HepG2 (cell line): Measurements from ENCODE around the gene GYPA. TPM values are rescaled to one million over a fixed set of nuclear protein-coding genes. Genes with fewer than 3 reads are reported as not detected.
"Not testable (repeated sequence)": the region's sequence is repeated elsewhere in the genome, so short reads cannot be mapped to it uniquely, and the experiment has no call there.

Source experiments
- ATAC-seq: fragments of 200-7000 bp; cut with Tn5 transposase; 3 replicates; pipeline ENCODE4 v1.9.1; 2020; ENCODE audit warnings: mild to moderate bottlenecking, moderate library complexity
- Bru-seq: library from RNA; stranded (reverse); fragments of 400-500 nt; gene quantifications from one replicate; lab custom pipeline; 2021; lab: Mats Ljungman, UMichigan
- BruChase-seq, 2 experiments: library from RNA; stranded (reverse); fragments of 400-500 nt; gene quantifications; one replicate each; lab custom pipeline; 2021; lab: Mats Ljungman, UMichigan
- BruUV-seq: library from RNA; stranded (reverse); fragments of 400-500 nt; replicated peaks from 2 replicates; lab custom pipeline; 2021; lab: Mats Ljungman, UMichigan
- CTCF ChIA-PET: fragments of 300-600 bp; formaldehyde crosslinking; extraction: SDS; loops from one replicate; lab custom pipeline; 2021; ENCODE audit warnings: low total read pairs, inconsistent platforms, low intra/inter-chr PET ratio; lab: Yijun Ruan, JAX
- POLR2A ChIA-PET: fragments of 350-600 bp; sonication (Branson Sonifier 250); formaldehyde crosslinking; loops from one replicate; lab custom pipeline; 2020; ENCODE audit warnings: antibody characterized with exemption, inconsistent platforms; lab: Yijun Ruan, JAX
- DNase-seq: peaks from one replicate; pipeline ENCODE4 v3.0.0-alpha.2; 2015; ENCODE audit warnings: low spot score
- FAIRE-seq: peaks from 3 replicates; lab custom pipeline; 2011; peaks lifted over from hg19 to GRCh38; lab: Jason Lieb, UNC
- H2AFZ ChIP-seq: one replicate; pipeline ENCODE4 v1.6.1; 2011; ENCODE audit warnings: low read length, inconsistent platforms
- H3K27ac ChIP-seq: fragments of 300-600 bp; 3 replicates; pipeline ENCODE4 v1.8.0; 2011; ENCODE audit warnings: mixed run types, mild to moderate bottlenecking, mixed read lengths, low read length, inconsistent platforms; ENCODE audit not compliant: insufficient read depth; ENCODE audit errors: extremely low read length
- H3K27me3 ChIP-seq, 2 experiments: fragments of 200-600 bp in 1 of 2; 2 replicates in 1 of 2; 3 replicates in 1 of 2; pipeline versions ENCODE4 v1.6.0 to v1.8.0; 2011; ENCODE audit warnings: low read length in 2 of 2, mild to moderate bottlenecking in 2 of 2, moderate library complexity in 2 of 2, inconsistent platforms in 1 of 2; ENCODE audit not compliant: insufficient read depth in 2 of 2, control insufficient read depth in 1 of 2
- H3K36me3 ChIP-seq, 2 experiments: fragments of 200-600 bp in 1 of 2; replicated peaks in 1 of 2; 2 replicates in 1 of 2; 3 replicates in 1 of 2; pipeline versions ENCODE4 v1.5.1 to v1.8.0; 2011; ENCODE audit warnings: low read length in 2 of 2, inconsistent platforms in 1 of 2; ENCODE audit not compliant: insufficient read depth in 2 of 2, control insufficient read depth in 1 of 2
- H3K4me1 ChIP-seq: 2 replicates; pipeline ENCODE4 v1.5.1; 2012; ENCODE audit warnings: low read length, inconsistent platforms; ENCODE audit not compliant: insufficient read depth
- H3K4me2 ChIP-seq: 2 replicates; pipeline ENCODE4 v1.6.0; 2011; ENCODE audit warnings: low read depth, low read length, inconsistent platforms
- H3K4me3 ChIP-seq, 3 experiments: fragments of 200-600 bp in 1 of 3; sonication (generic), shearing (Covaris generic) in 1 of 3; replicated peaks in 1 of 3; 2 replicates each; pipeline ENCODE4 v1.5.1; 2011 to 2016; ENCODE audit warnings: low read length in 3 of 3, inconsistent platforms in 2 of 3, low read depth in 2 of 3, mild to moderate bottlenecking in 2 of 3, control low read depth in 1 of 3, mixed read lengths in 1 of 3; ENCODE audit not compliant: insufficient read depth in 1 of 3
- H3K79me2 ChIP-seq: one replicate; pipeline ENCODE4 v1.6.1; 2011; ENCODE audit warnings: low read length, inconsistent platforms; ENCODE audit not compliant: insufficient read depth
- H3K9ac ChIP-seq: 2 replicates; pipeline ENCODE4 v1.6.0; 2011; ENCODE audit warnings: mild to moderate bottlenecking, low read depth, low read length, inconsistent platforms; ENCODE audit not compliant: insufficient read depth
- H3K9me3 ChIP-seq: 2 replicates; pipeline ENCODE4 v1.5.1; 2012; ENCODE audit warnings: mild to moderate bottlenecking, low read length
- H4K20me1 ChIP-seq: 2 replicates; pipeline ENCODE4 v1.6.0; 2011; ENCODE audit warnings: inconsistent platforms, mild to moderate bottlenecking, low read length, moderate library complexity; ENCODE audit not compliant: insufficient read depth
- CCAR2 ChIP-seq: fragments of 200-400 bp; formaldehyde crosslinking; optimal IDR thresholded peaks from 2 replicates; pipeline ENCODE3; 2018; ENCODE audit warnings: low read depth, mild to moderate bottlenecking, low read length, moderate library complexity
- ETV5 ChIP-seq: IDR thresholded peaks from 2 replicates; pipeline ENCODE4 v1.6.1; 2018; ENCODE audit warnings: missing biosample characterization, missing genetic modification reagents, inconsistent platforms, borderline replicate concordance
- WGBS: methylation state at CpG from one replicate; pipeline ENCODE4 v1.1.6; 2017; ENCODE audit warnings: low lambda C conversion rate; 5-methylcytosine and 5-hydroxymethylcytosine counted together
- in situ Hi-C: cut with HindIII; loops from 2 replicates; pipeline ENCODE4 v1.10.0; 2017; ENCODE audit warnings: low pct_unique_long_range_greater_than_20kb; ENCODE audit not compliant: extremely low pct_ligation_motif_present
- intact Hi-C: fragments of 100-400 bp; cut with micrococcal nuclease; formaldehyde crosslinking; loops from one replicate; pipeline ENCODE4 v1.10.0; 2022; ENCODE audit not compliant: unreplicated experiment
- long read RNA-seq, 2 experiments: library from RNA in 1 of 2; library from polyadenylated mRNA in 1 of 2; stranded (forward) in 1 of 2; unstranded in 1 of 2; transcript quantifications; one replicate each; pipeline ENCODE4 v2.0.0, GENCODE V29; 2019 to 2022
- polyA minus RNA-seq, 3 experiments: library from RNA; depleted of rRNA, polyadenylated mRNA; stranded (reverse); fragments of >200 nt; gene quantifications; 2 replicates each; pipeline ENCODE4 v1.2.3, GENCODE V29; 2011; ENCODE audit warnings: low replicate concordance in 1 of 3
- polyA plus RNA-seq, 8 experiments: library from polyadenylated mRNA; depleted of rRNA in 3 of 8; stranded (reverse) in 7 of 8; unstranded in 1 of 8; fragments of >200 nt; fragmentation: Illumina TruSeq in 4 of 8; extraction: Trizol in 4 of 8; gene quantifications; 2 replicates each; pipeline versions ENCODE4 v1.2.1 to v1.2.3, GENCODE V29; 2011 to 2016; ENCODE audit warnings: low read depth in 4 of 8, missing spikeins in 1 of 8, mixed read lengths in 1 of 8; ENCODE audit not compliant: insufficient read depth in 1 of 8
- total RNA-seq, 5 experiments: library from RNA; depleted of rRNA; stranded (reverse); fragments of >200 nt; fragmentation: Illumina TruSeq; extraction: Trizol; gene quantifications; 2 replicates each; pipeline ENCODE4 v1.2.3, GENCODE V29; 2016; ENCODE audit warnings: low read depth in 1 of 5

Gene GYPA
- total RNA-seq (2016; rRNA removed; fragmentation: Illumina TruSeq; extraction: Trizol) (not detected in 2 replicates), polyA plus RNA-seq (2011; rRNA removed) (not detected in 2 replicates), polyA minus RNA-seq (2011; rRNA and poly(A)+ RNA removed; ENCODE audit: low replicate concordance) (not detected in 2 replicates), Bru-seq, nascent RNA (not detected), BruChase-seq, experiment 1, labeled RNA remaining after a 6-hour chase (not detected), BruChase-seq, experiment 2, labeled RNA remaining after a 2-hour chase (not detected)
- total RNA-seq (2016; cell fraction: cytosol; rRNA removed; fragmentation: Illumina TruSeq; extraction: Trizol; ENCODE audit: low read depth): not detected in 2 replicates
- not detected in 2 replicates for total RNA-seq (2016; cell fraction: insoluble cytoplasmic fraction; rRNA removed; fragmentation: Illumina TruSeq; extraction: Trizol)
- total RNA-seq (2016; cell fraction: membrane; rRNA removed; fragmentation: Illumina TruSeq; extraction: Trizol): not detected in 2 replicates
- total RNA-seq (2016; cell fraction: nucleus; rRNA removed; fragmentation: Illumina TruSeq; extraction: Trizol): not detected in 2 replicates
- not detected in 2 replicates for polyA plus RNA-seq (2011; cell fraction: cytosol; rRNA removed)
- not detected in 2 replicates for polyA plus RNA-seq (2011; cell fraction: nucleus; rRNA removed)
- polyA plus RNA-seq (2012): not detected in 2 replicates
- polyA plus RNA-seq (2016; cell fraction: cytosol; fragmentation: Illumina TruSeq; extraction: Trizol; ENCODE audit: low read depth): not detected in 2 replicates
- not detected in 2 replicates for polyA plus RNA-seq (2016; cell fraction: insoluble cytoplasmic fraction; fragmentation: Illumina TruSeq; extraction: Trizol; ENCODE audit: low read depth)
- polyA plus RNA-seq (2016; cell fraction: membrane; fragmentation: Illumina TruSeq; extraction: Trizol; ENCODE audit: low read depth): not detected in 2 replicates
- not detected in 2 replicates for polyA plus RNA-seq (2016; cell fraction: nucleus; fragmentation: Illumina TruSeq; extraction: Trizol; ENCODE audit: insufficient read depth, low read depth)
- not detected in 2 replicates for polyA minus RNA-seq (2011; cell fraction: cytosol; rRNA and poly(A)+ RNA removed)
- not detected in 2 replicates for polyA minus RNA-seq (2011; cell fraction: nucleus; rRNA and poly(A)+ RNA removed)
- long read RNA-seq, experiment 1: 0 reads
- long read RNA-seq, experiment 2: 0 reads

GRCh38 chr4:144140594-144141295 is at the start of gene GYPA:
TSS of gene GYPA (minus strand) at chr4:144140718. CDS start at chr4:144140635, 83 bp downstream.
- H2AFZ ChIP-seq, FAIRE-seq: not testable (repeated sequence)
- WGBS: 2% methylated on average over 4 of the region's 4 CpGs

DNA sequence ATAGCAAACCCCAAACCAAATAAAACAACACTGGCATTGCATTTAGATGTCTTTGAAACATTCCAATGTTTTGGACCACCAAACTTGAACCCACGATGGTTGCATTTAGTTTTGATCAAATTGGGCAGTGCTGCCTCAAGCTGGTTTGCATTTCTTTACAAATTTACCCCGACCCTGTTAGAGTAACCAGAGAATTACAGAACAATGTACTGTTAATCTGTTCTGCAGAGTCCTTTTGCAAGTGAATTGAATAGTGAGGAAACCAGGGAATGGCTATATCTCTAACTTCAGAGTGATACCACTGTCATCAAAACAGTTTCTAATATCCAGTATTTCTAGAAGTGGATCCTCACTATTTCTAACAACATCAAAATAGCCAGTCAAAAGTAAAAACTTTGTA is 49.5 kb upstream of the GYPA start:
- Histone ChIP-seq H3K27me3 (no peaks in the 10 kb centered on the region), H3K4me3 (no peak overlapping the region), H3K9me3 (no peaks in the 10 kb centered on the region), H3K27ac (no peak overlapping the region), H4K20me1 (no peaks in the 10 kb centered on the region), H3K4me2 (no peak overlapping the region), H3K79me2 (no peaks in the 10 kb centered on the region), H3K4me1 (no peaks in the 10 kb centered on the region), H3K9ac (no peak overlapping the region), H3K36me3 (no peaks in the 10 kb centered on the region), H2AFZ (no peak overlapping the region)
- POLR2A ChIA-PET: no interaction called here
- in situ Hi-C loops (loop anchor here (25.0 kb wide), 1 partner anchor 597 kb away; no protein-coding TSS in a partner anchor), intact Hi-C loops (no loop called here)
- DNase-seq: no peak
- CTCF ChIA-PET: no interaction called here
- no TSS peak for BruUV-seq
- 0% methylated on average over 2 of the region's 2 CpGs for whole genome bisulfite sequencing
- TF ChIP-seq CCAR2 (no peak), ETV5 (CRISPR knock-in tag) (no peak)
- ATAC-seq: no peak
- FAIRE-seq: no peak

More at GRCh38 chr4:144140594-144141295, at the start of gene GYPA:
- intact Hi-C loops, H3K9ac ChIP-seq, H3K36me3 ChIP-seq, POLR2A ChIA-PET, ATAC-seq, CTCF ChIA-PET, H4K20me1 ChIP-seq, H3K27me3 ChIP-seq, H3K4me3 ChIP-seq, in situ Hi-C loops, BruUV-seq, H3K27ac ChIP-seq, H3K9me3 ChIP-seq, H3K79me2 ChIP-seq, DNase-seq, H3K4me2 ChIP-seq, H3K4me1 ChIP-seq: not testable (repeated sequence)
